GM23248 (cell line): ENCODE measurements around the gene FCN3. TPM values are rescaled to one million over a fixed set of nuclear protein-coding genes. Genes with fewer than 3 reads are reported as not detected.
A peak's percentile ranks its signal among the peaks of the same experiment; 100 is the strongest.

ENCODE experiments used
- DNase-seq: peaks from one replicate; pipeline ENCODE4 v3.0.0-alpha.2; 2015
- H2AFZ ChIP-seq: fragments of 200-600 bp; sonication (generic); 2 replicates; pipeline ENCODE4 v1.6.1; 2016; ENCODE audit warnings: antibody characterized with exemption
- H3F3A ChIP-seq: fragments of 200-600 bp; sonication (generic); 2 replicates; pipeline ENCODE4 v1.6.1; 2016; ENCODE audit warnings: mild to moderate bottlenecking, antibody characterized with exemption, mixed run types; ENCODE audit not compliant: insufficient read depth
- H3K27ac ChIP-seq: fragments of 200-600 bp; sonication (generic); 2 replicates; pipeline ENCODE4 v1.5.1; 2016; ENCODE audit warnings: mild to moderate bottlenecking
- H3K27me3 ChIP-seq: fragments of 200-600 bp; sonication (generic); replicated peaks from 2 replicates; pipeline ENCODE4 v1.6.1; 2016; ENCODE audit warnings: mild to moderate bottlenecking; ENCODE audit not compliant: insufficient read depth
- H3K36me3 ChIP-seq: fragments of 200-600 bp; sonication (generic); 2 replicates; pipeline ENCODE4 v1.6.1; 2016; ENCODE audit warnings: low read depth, mild to moderate bottlenecking
- H3K4me1 ChIP-seq: fragments of 200-600 bp; sonication (generic); 2 replicates; pipeline ENCODE4 v1.6.1; 2016; ENCODE audit warnings: mild to moderate bottlenecking; ENCODE audit not compliant: insufficient read depth
- H3K4me2 ChIP-seq: fragments of 200-600 bp; sonication (generic); one replicate; pipeline ENCODE4 v1.6.1; 2016; ENCODE audit warnings: mild to moderate bottlenecking; ENCODE audit not compliant: unreplicated experiment
- H3K4me3 ChIP-seq: fragments of 200-600 bp; sonication (generic); 2 replicates; pipeline ENCODE4 v1.5.1; 2016; ENCODE audit warnings: mild to moderate bottlenecking
- H3K79me2 ChIP-seq: fragments of 200-600 bp; sonication (generic); 2 replicates; pipeline ENCODE4 v1.6.1; 2016; ENCODE audit warnings: mild to moderate bottlenecking; ENCODE audit not compliant: insufficient read depth
- H3K9ac ChIP-seq: fragments of 200-600 bp; sonication (generic); 2 replicates; pipeline ENCODE4 v1.6.1; 2016; ENCODE audit warnings: mild to moderate bottlenecking
- H3K9me2 ChIP-seq: fragments of 200-600 bp; sonication (generic); 2 replicates; pipeline ENCODE4 v1.6.1; 2016; ENCODE audit warnings: mixed run types, mild to moderate bottlenecking, moderate library complexity; ENCODE audit not compliant: insufficient read depth
- H3K9me3 ChIP-seq: fragments of 200-600 bp; sonication (generic); one replicate; pipeline ENCODE4 v1.6.1; 2017; ENCODE audit warnings: low read depth
- H4K20me1 ChIP-seq: fragments of 200-600 bp; sonication (generic); 2 replicates; pipeline ENCODE4 v1.6.0; 2016; ENCODE audit not compliant: insufficient read depth
- EZH2 ChIP-seq: fragments of 200-600 bp; sonication (generic); IDR thresholded peaks from 2 replicates; pipeline ENCODE4 v1.6.1; 2018; ENCODE audit warnings: antibody characterized with exemption, mild to moderate bottlenecking; ENCODE audit not compliant: insufficient read depth, poor library complexity, severe bottlenecking
- EZH2phosphoT487 ChIP-seq: fragments of 200-600 bp; sonication (generic); IDR thresholded peaks from 2 replicates; pipeline ENCODE4 v1.6.1; 2018; ENCODE audit warnings: antibody characterized with exemption, moderate library complexity, mild to moderate bottlenecking, low read depth; ENCODE audit not compliant: insufficient read depth
- WGBS, 2 experiments: methylation state at CpG; one replicate each; pipeline ENCODE4 v1.1.6; 2015 to 2017; ENCODE audit warnings: low lambda C conversion rate in 2 of 2, low coverage in 1 of 2; ENCODE audit errors: missing lambda C conversion rate in 2 of 2; 5-methylcytosine and 5-hydroxymethylcytosine counted together
- in situ Hi-C: fragments of 300-500 bp; cut with MboI; formaldehyde crosslinking; loops from 2 replicates; pipeline ENCODE4 v1.15.0; 2020
- polyA plus RNA-seq: library from polyadenylated mRNA; unstranded; fragments of >200 nt; fragmentation: Nextera tagmentation; extraction: Ambion mirVana; gene quantifications from 2 replicates; pipeline ENCODE4 v1.2.1, GENCODE V29; 2016
- total RNA-seq: library from RNA; depleted of rRNA; stranded (reverse); fragments of >200 nt; shearing (Covaris generic); gene quantifications from 2 replicates; pipeline ENCODE4 v1.2.3, GENCODE V29; 2014

Gene FCN3
- total and polyA plus RNA-seq, 2 experiments from 2014 or later, result not detected

GRCh38 chr1:27400963-27401341 is 26.3 kb upstream of the FCN3 start:
- no peak overlapping the region for H3K4me3 ChIP-seq
- no peaks in the 10 kb centered on the region for H4K20me1 ChIP-seq
- no peaks in the 10 kb centered on the region for H3K36me3 ChIP-seq
- H3K79me2 ChIP-seq, result no peaks in the 10 kb centered on the region
- H3F3A ChIP-seq, result peaks cover 38% of the 10 kb centered on the region
- H3K4me1 ChIP-seq, result peaks cover 40% of the 10 kb centered on the region
- in situ Hi-C loops, result loop anchor here (25.0 kb wide), 1 partner anchor 211 kb away; the partner anchor contains the start of gene AHDC1
- no peaks in the 10 kb centered on the region for H3K9me2 ChIP-seq
- no peak overlapping the region for H3K27ac ChIP-seq
- no peak overlapping the region for H3K9ac ChIP-seq
- DNase-seq, result no peak
- H3K4me2 ChIP-seq, result no peak overlapping the region
- WGBS, 2 experiments, result 38 to 39% methylated on average over 5 of the region's 5 CpGs
- TF ChIP-seq EZH2, result no peak
- no peak for TF ChIP-seq EZH2phosphoT487
- H3K27me3 ChIP-seq, result no peaks in the 10 kb centered on the region
- H2AFZ ChIP-seq, result no peak overlapping the region
- H3K9me3 ChIP-seq, result no peaks in the 10 kb centered on the region

GRCh38 chr1:27400082-27400962 is 25.7 kb upstream of the FCN3 start:
- peak; percentile 61 for DNase-seq
- H4K20me1 ChIP-seq, result no peaks in the 10 kb centered on the region

GRCh38 chr1:27399251-27400025 is 24.8 kb upstream of the FCN3 start:
- H2AFZ ChIP-seq, result no peak overlapping the region

More at GRCh38 chr1:27400082-27400962, 25.7 kb upstream of the FCN3 start:
- H3F3A ChIP-seq, result peaks cover 38% of the 10 kb centered on the region
- H3K36me3 ChIP-seq, result no peaks in the 10 kb centered on the region
- in situ Hi-C loops, result loop anchor here (25.0 kb wide), 1 partner anchor 212 kb away; the partner anchor contains the start of gene AHDC1
- H3K9ac ChIP-seq, result no peak overlapping the region
- no peaks in the 10 kb centered on the region for H3K79me2 ChIP-seq
- no peak overlapping the region for H3K27ac ChIP-seq
- WGBS, 2 experiments, result 17% methylated on average over 13 of the region's 13 CpGs
- H3K9me3 ChIP-seq, result no peaks in the 10 kb centered on the region
- H3K4me2 ChIP-seq, result no peak overlapping the region
- no peak overlapping the region for H3K4me3 ChIP-seq
- no peaks in the 10 kb centered on the region for H3K9me2 ChIP-seq
- TF ChIP-seq EZH2 (no peak), EZH2phosphoT487 (no peak)
- no peak overlapping the region for H2AFZ ChIP-seq
- peaks cover 34% of the 10 kb centered on the region for H3K4me1 ChIP-seq
- H3K27me3 ChIP-seq, result no peaks in the 10 kb centered on the region

DNA sequence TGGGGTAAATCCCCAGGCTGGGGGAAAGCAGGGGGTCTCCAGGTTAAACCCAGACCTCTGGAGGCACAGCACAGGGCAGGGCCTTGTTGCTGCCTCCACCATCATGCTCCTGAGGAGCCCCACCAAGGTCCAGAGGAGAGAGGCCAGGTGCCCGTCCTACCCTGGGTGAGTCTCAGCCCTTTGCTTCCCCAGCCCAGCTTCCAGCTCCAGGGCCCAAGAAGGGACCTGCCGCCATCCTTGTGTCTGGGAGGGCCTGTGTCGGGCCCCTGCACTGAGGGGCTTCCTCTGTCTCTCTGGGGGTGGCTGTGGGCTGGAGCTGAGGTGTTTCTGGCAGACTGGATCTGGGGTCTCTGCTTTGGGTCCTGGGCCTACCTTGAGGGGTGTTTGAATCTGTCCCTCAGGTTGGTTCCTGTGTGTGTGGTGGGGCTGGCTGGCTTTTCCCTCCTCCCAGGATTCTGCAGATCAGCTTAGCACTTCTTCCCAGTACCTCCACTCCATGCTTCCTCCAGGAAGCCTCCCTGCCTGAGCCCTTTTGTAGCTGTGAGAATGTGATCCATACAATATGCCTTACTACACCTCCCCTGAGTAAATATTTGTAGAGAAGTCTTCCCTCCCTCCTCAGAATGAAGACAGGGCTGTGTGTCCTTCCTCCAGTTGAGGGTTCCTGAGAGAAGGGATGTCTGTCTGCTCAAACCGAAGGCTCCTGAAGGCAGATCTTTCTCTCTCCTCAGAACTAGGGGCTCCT is 24.0 kb upstream of the FCN3 start:
- no peak overlapping the region for H3K4me3 ChIP-seq
- H3F3A ChIP-seq, result peaks cover 28% of the 10 kb centered on the region
- H3K36me3 ChIP-seq, result no peaks in the 10 kb centered on the region
- TF ChIP-seq EZH2phosphoT487 (no peak), EZH2 (no peak)
- no peaks in the 10 kb centered on the region for H3K27me3 ChIP-seq
- H3K9ac ChIP-seq, result no peak overlapping the region
- no peak overlapping the region for H2AFZ ChIP-seq
- H3K79me2 ChIP-seq, result no peaks in the 10 kb centered on the region
- no peaks in the 10 kb centered on the region for H3K9me3 ChIP-seq
- H4K20me1 ChIP-seq, result no peaks in the 10 kb centered on the region
- peaks cover 23% of the 10 kb centered on the region for H3K4me1 ChIP-seq
- in situ Hi-C loops, result no loop called here
- whole genome bisulfite sequencing, 2 experiments, result 81 to 95% methylated on average over 4 of the region's 4 CpGs
- H3K9me2 ChIP-seq, result no peaks in the 10 kb centered on the region
- no peak overlapping the region for H3K27ac ChIP-seq
- no peak overlapping the region for H3K4me2 ChIP-seq
- DNase-seq, result no peak

More at GRCh38 chr1:27399251-27400025, 24.8 kb upstream of the FCN3 start:
- Histone ChIP-seq H4K20me1 (no peaks in the 10 kb centered on the region), H3K27ac (no peak overlapping the region), H3F3A (peaks cover 36% of the 10 kb centered on the region), H3K9me2 (no peaks in the 10 kb centered on the region), H3K4me1 (peaks cover 32% of the 10 kb centered on the region), H3K27me3 (no peaks in the 10 kb centered on the region), H3K79me2 (no peaks in the 10 kb centered on the region), H3K4me2 (no peak overlapping the region), H3K36me3 (no peaks in the 10 kb centered on the region), H3K9me3 (no peaks in the 10 kb centered on the region), H3K4me3 (no peak overlapping the region), H3K9ac (no peak overlapping the region)
- in situ Hi-C loops, result loop anchor here (25.0 kb wide), 1 partner anchor 213 kb away; the partner anchor contains the start of gene AHDC1
- TF ChIP-seq EZH2 (no peak), EZH2phosphoT487 (no peak)
- WGBS, 2 experiments, result 21 to 32% methylated on average over 17 to 19 of the region's 19 CpGs
- DNase-seq, result no peak
